Activated T-helper 9 cell treated with anti-CD3 and anti-CD28 coated beads, Interleukin-2, amount 50 U/mL, for 16 hours (primary cell): ENCODE results near the gene SKIC8.

Experiments used
- DNase-seq: peaks from one replicate; pipeline ENCODE4 v3.0.0-alpha.2; 2020; ENCODE audit warnings: low read depth

SKIC8 gene

GRCh38 chr15:78291052-78291451, 8.4 kb downstream of the SKIC8 start:
- no peak for DNase-seq

DNA sequence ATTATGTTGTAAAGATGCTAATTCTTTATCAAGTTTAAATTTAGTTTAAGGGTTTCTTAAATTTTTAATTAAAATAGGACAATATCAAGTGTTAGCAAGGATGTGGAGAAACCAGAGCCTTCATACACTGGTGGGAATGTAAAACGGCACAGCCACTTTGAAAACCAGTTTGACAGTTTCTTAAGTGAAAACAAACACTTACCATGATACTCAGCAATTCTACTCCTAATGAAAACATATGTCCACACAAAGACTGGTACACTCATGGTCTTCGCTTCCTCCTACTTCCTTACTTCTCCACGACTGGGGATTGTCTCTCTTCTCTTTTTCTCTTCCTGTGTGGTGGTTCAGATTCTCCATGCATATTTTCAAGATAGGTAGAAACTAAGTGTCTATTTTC, 9.2 kb downstream of the SKIC8 start:
- DNase-seq: no peak

DNA sequence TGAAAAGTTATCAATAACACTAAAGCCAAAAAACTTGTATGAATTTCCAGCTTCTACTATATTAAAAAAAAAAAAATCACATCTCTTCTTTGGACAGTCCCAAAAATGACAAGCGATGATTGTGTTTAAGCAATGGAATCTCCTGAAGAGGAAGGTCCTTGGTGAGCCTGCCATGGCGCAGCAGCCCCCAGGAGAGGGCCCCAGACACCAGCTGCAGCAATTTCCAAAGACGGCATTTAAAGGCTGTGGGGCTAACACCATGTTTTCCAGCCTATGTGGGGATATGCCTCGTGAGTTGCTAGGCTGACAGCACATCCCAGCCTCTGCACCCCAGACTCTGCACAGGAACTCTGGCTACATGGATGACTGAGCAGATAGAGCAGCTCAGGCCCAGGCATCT, 14.7 kb downstream of the SKIC8 start:
- DNase-seq: no peak

- DNase-seq: no peak
Observed at GRCh38 chr15:78282324-78282723, 17.1 kb downstream of the SKIC8 start.

- DNase-seq: no peak
Observed at GRCh38 chr15:78280319-78281072, 18.9 kb downstream of the SKIC8 start.

DNA sequence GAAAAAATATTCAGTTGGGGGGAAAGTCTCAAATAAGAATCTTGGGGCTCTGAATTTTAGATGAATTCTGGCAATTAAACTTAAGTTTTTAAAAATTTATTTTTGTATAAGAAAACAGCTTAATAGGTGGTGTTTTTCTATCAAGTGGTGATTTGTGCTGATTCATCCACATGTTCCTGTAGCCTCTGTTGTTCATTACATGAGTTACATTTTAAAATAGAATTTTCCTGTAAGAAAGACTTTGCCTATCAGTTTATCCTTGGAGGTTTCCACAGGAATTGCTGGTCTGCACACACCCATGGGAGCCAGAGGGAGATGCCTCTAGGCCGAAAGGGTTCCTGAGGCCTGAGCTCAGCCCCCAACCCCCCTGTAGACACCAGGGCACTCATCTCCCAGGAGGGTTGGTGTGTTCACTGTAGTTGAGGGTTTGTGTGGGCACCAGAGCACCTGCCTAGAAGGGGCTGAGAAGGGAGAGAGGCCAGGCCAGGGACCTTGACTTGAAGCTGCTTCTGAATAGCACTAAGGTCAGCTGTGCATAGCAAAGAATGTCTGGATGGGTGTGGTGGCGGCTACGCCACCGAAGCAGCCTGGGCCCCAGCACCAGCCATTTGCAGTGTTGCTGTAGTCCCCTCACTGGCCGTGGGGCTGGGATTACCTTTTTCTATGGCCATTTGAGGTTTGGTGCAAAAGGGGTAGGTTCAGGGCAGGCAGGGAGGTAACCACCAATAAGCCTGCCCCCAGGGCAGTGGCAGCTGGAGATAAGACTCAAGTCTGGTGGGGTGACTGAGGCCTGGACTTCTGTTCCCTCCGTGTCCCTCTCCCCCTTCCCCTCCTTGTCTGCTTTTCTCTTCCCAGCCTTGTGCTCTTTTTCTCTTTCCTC, 23.1 kb downstream of the SKIC8 start:
- DNase-seq: no peak

DNA sequence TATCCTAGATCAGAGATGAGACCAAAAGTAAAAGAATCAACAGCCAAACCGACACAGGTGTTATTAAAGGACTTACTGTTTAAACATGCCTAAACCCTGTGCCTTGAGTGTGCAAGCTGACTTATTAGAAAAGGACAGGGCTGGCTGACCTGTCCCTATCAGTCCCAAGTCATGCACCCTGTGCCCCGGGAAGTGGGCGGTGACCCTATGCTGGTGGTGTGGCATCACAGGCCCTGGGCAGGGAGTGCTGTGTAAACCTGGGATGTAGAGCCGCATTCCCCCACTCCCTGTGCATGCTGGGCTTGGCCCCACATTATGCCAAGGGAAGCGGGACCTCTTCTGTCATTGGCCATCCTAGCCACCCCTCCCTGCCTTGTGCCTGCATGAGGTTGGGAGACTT, 24.4 kb downstream of the SKIC8 start:
- DNase-seq: no peak

DNA sequence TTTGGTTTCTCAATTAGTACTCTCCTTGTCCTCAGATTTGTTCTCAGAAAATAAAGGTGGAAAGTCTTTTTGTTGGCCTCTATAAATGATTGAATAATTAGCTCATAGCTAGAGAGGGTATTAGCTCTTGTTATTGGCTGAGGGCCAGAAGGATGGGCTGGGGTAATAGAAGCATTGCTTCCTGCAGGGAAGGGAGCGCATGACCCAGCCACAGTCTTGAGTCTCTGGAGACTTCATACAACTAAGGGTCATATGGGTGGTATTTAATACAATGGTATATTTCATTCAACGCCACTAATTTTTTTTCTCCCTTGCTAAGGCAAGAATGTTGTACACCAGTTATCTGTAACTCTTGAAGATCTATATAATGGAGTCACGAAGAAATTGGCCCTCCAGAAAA, 26.6 kb downstream of the SKIC8 start:
- DNase-seq: no peak

DNA sequence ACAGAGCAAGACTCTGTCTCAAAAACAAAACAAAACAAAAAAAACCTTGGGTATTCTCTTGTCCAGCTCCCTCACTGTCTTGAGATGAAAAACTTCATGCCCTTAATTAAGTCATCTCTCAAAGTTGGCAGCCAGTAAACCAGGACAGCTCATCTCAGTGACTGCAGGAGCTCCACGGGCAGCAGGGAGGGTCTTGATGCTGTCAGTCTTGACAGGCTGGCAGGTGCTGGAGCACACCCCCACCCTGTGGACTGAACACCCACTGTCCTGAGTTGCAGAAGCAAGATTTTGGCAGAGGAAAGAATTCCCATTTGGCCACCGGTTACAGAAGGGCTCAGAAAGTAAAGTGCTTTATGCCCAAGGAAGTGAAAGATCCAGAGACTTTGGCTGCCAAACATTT, 27.1 kb downstream of the SKIC8 start:
- DNase-seq: no peak

- DNase-seq: no peak
Observed at GRCh38 chr15:78266806-78267205, 32.6 kb downstream of the SKIC8 start.

- no peak for DNase-seq
Observed at GRCh38 chr15:78266229-78266628, 33.2 kb downstream of the SKIC8 start.

GRCh38 chr15:78265752-78266224, 33.6 kb downstream of the SKIC8 start:
- DNase-seq: no peak

DNA sequence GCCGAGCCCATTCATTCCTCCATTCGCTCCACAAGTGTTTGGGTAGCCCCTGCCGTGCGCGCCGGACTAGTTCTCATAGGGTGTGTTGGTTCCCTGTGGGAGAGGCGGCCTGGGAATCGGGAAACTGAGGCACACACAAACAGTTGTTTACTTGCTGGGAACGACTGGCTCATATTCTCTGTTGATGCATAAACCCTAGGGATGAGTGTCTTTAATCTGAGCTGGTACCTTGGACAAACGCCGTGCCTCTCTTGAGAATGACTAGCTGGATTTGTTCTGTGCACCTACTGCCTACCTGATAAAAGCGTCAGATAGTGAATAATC, 34.3 kb downstream of the SKIC8 start:
- no peak for DNase-seq

DNA sequence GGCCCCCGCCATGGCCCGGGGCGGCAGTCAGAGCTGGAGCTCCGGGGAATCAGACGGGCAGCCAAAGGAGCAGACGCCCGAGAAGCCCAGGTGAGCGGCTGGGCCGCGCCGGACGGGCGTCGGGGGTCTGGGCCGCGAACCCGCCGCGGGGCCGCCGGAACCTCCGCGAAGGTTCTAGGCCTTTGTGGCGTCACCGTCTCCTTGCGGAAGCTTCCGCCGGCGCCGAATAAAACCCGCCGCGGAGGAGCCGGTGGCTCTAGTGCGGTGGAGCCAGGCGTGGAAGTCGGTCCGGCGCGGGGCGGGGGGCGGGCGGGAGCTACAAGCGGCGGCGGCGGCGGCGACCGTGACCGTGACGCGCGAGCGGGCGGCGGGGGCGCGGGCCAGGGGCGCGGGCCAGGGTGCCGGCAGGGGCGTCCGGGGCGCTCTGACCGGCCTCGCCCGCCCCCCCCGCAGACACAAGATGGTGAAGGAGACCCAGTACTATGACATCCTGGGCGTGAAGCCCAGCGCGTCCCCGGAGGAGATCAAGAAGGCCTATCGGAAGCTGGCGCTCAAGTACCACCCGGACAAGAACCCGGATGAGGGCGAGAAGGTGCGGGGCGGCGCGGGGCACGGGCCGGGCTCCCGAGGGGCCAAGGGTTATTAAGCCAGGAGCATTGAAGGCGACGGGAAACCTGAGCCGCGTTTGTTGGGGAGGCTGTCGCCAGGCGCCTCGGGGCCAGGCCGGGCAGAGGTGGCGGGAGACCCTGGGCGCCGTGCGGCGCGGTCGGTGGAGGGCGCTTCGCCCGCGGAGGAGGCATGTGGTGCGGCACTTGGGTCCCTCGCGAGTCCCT, 34.9 kb downstream of the SKIC8 start, which contains the start of gene DNAJA4:
Gene DNAJA4 (plus strand): TSS at position 259 of the 833 bp plus-strand sequence. CDS start 202 bp downstream, at position 461.
- DNase-seq: peak; percentile 44

GRCh38 chr15:78263907-78264303, 35.5 kb downstream of the SKIC8 start:
- no peak for DNase-seq

GRCh38 chr15:78263351-78263781, 36.0 kb downstream of the SKIC8 start:
- DNase-seq: no peak

GRCh38 chr15:78261062-78261461, 38.3 kb downstream of the SKIC8 start:
- no peak for DNase-seq

DNA sequence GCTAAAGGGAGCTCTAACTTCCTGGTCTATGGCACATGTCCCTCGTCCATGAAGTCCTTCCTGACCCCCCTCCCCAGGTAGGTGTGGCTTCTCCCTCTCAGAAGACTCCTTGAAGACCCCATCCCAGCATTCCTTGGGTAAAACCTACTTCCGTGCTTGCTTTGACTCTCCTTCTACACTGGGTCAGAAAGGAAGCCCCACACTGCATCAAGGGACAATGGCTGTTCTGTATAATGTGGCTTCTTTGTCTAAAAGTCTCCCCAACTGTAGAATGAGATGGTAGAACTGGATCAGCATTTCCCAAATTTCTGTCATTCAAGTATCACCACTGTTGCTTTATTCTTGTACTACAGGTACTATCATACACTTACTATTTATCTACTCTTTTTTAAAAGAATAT, 38.9 kb downstream of the SKIC8 start:
- DNase-seq: no peak

DNA sequence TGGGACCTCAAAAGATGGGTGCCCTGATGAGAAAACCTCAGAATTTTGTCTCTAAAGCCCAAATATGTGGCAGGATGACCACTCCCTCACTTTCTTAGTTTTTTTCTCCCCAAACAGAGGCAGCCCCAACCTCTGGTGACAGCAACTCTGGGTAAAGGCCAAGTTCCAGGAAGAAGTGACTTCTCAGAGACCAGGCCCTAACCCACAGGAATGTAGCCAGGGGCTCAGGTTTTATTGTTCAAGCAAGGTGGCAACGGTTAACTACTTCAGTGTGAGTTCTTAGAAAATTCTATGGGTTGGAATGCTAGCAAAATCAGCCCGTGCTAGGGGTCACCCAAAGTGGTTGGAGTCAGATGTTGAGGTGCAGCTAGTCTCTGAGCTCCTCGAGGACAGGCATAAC, 40.2 kb downstream of the SKIC8 start:
- no peak for DNase-seq

GRCh38 chr15:78257681-78258080, 41.7 kb downstream of the SKIC8 start:
- DNase-seq: no peak

- no peak for DNase-seq
Observed at GRCh38 chr15:78256044-78256437, 43.4 kb downstream of the SKIC8 start.

- no peak for DNase-seq
Observed at GRCh38 chr15:78255421-78256043, 43.9 kb downstream of the SKIC8 start.
